GM19467 (cell line): ENCODE results near the gene RTP1.
"Not testable (repeated sequence)": the region's sequence is repeated elsewhere in the genome, so short reads cannot be mapped to it uniquely, and the experiment has no call there.

ENCODE experiments used
- ATAC-seq: cut with Tn5 transposase; IDR thresholded peaks from one replicate; pipeline ENCODE4 v1.9.1; 2021; ENCODE audit warnings: mild to moderate bottlenecking, moderate library complexity; ENCODE audit not compliant: unreplicated experiment

RTP1 gene

DNA sequence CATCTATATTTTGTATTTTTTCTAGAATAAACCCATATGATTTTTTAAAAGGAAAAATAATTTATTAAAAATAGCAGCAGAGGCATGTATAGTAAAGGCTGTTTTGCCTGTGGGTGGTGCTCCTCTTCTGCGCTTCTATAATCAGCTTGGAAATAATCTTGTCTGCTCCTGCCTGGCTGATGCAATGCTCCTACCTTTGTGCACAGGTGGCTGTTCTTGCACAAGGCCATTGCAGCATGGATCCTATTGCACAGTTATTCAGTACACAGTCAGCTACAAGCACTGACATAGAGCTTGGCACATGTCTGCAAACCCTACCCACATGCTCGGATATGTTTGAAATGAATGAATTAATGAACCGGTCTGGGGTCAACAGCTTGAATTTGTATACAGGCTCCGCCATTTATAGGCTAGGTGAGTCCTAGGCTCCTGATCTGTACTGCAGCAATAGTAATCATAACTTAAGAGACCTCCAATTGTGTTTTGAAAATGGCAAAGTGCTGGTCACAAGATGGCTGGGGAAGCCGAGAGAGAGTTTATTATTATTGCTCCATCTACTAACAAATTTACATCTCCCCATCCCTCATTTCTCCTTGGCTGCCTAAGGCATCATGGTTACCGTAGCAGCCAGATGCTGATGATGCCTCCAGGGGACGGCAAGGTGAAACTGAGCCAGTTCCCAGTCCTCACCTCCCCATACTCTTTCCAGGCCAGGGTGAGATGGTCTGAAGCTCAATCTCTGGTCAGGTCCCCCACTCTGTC, 532 bp upstream of the RTP1 start:
- ATAC-seq: no peak

DNA sequence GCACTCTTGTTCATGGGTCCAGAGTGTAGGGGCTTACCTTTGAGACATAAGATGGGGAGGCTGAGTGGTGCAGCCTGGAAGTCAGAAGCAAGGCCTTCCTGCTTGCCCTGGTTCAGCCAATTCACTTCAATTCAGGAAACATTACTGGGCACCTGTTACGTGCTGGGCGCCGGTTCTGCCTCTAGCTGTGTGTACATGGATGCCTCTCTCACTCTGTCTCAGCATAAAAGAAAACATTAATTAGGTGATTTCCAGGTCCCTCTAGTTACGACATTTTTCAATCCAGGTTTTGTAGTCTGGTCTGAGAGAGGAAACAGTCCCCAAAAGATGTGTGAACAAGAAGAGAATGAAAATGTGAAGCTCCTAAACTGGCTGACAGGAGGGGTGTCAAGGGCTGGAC, 1.2 kb downstream of the RTP1 start:
- ATAC-seq: no peak

DNA sequence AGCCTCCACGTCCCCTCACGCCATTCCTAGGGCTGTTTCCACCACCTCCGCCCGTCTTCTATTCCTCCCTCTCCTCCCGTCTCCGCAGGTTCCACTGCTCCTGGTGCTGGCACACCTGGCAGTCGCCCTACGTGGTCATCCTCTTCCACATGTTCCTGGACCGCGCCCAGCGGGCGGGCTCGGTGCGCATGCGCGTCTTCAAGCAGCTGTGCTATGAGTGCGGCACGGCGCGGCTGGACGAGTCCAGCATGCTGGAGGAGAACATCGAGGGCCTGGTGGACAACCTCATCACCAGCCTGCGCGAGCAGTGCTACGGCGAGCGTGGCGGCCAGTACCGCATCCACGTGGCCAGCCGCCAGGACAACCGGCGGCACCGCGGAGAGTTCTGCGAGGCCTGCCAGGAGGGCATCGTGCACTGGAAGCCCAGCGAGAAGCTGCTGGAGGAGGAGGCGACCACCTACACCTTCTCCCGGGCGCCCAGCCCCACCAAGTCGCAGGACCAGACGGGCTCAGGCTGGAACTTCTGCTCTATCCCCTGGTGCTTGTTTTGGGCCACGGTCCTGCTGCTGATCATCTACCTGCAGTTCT, 2.3 kb downstream of the RTP1 start:
- ATAC-seq: not testable (repeated sequence)

DNA sequence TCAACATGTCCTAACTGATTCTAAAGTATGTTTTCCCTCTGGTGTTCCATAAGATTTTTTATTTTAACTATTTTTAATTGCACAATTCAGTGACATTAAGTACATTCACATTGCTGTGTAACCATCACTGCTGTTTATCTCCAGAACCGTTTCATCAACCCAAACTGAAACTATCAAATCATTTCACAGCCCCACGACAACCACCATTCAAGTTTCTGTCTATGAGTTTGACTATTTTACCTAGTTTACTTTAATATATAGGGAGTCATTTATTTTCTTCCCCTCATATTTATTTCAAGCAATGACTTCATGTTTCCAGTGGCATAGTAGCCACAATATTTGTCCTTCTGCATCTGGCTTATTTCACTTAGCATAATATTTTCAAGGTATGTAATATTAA, 8.4 kb downstream of the RTP1 start:
- ATAC-seq: no peak

DNA sequence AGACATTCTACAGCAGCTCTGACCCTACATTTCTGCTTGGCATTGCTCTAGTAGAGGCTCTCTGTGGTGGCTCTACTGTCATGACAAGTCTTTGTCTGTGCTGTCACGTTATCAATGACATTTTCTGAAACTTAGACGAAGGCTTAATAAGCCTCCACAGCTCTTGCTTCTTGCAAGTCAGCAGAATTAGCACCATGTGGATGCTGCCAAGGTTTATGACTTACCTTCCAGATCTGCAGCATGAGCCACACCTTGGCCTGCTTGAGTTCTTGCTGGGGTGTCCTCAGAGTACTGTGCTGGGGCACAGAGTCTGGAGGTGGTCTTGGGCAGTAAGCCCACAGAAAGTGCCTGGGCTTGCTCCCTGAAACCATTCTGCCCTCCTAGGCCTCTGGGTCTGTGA, 9.8 kb downstream of the RTP1 start:
- ATAC-seq: no peak

DNA sequence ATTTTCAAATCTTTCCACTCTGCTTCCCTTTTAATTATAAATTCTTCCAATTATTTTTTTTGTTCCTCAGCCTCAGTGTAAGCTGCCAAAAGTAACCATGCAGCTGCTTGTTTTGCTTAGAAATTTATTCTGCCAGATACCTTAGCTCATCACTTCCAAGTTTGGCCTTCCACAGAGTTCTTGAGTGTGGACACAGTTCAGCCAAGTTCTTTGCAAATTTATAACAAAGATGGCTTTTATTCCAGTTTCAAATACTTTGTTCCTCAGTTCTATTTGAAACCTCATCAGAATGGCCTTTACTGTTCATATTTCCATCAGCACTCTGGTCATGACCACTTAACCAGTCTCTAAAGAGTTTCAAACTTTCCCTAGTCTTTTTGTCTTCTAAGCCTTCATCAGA, 10.3 kb downstream of the RTP1 start:
- ATAC-seq: no peak

DNA sequence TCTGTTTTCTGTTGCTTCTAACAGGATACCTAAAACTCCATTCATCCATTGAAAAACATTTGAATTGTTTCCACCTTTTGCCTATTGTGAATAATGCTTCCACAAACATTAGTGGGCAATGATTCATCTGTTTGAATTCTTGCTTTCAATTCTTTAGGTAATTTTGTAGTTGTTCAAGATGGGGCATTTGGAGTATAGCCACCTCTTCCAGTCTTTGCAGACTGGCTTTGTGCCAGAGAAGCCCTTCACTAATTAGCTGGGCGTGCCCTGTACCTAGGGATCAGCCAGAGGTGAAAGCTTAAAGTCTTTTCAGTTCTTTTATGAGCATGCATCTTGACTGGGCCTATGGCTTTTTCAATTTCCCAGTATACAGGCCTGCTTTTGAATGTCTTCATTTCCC, 10.9 kb downstream of the RTP1 start:
- no peak for ATAC-seq

DNA sequence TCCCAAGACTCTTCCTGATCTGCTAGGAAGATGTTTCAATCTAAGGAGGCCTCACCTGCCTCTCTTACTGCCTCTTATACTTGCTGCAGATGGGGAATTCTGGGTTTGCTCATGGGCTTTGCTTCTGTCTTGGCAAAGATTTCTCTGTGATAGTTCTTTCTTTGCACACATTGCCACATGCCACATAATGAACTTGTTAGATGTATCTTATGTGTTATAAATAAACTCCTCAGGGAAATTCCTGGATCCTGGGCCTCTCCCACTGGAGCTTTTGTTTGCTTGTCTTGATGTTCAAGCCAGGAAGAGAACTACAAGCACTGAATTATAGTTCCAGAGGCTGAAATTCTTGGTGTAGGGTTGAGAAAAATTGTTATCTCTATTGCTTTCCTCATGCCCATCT, 12.2 kb downstream of the RTP1 start:
- no peak for ATAC-seq

DNA sequence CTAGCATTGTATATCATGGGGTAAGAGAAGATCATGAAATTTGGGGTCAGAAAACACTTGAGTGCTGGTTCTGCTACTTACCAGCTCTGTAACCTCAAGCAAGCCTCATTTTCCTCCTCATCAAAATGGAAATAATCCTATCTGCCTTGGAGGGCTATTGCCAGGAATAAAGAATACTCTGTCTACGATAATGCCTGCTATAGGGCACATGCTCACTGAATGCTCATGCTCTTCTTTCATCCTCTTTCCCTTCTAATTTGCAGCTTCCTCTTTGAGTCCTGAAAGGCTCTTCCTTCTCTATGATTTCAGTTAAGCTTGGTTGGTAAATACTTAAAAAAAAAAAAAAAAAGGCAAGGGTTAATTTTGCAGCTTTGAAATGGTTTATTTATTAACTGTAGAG, 12.8 kb downstream of the RTP1 start:
- no peak for ATAC-seq

DNA sequence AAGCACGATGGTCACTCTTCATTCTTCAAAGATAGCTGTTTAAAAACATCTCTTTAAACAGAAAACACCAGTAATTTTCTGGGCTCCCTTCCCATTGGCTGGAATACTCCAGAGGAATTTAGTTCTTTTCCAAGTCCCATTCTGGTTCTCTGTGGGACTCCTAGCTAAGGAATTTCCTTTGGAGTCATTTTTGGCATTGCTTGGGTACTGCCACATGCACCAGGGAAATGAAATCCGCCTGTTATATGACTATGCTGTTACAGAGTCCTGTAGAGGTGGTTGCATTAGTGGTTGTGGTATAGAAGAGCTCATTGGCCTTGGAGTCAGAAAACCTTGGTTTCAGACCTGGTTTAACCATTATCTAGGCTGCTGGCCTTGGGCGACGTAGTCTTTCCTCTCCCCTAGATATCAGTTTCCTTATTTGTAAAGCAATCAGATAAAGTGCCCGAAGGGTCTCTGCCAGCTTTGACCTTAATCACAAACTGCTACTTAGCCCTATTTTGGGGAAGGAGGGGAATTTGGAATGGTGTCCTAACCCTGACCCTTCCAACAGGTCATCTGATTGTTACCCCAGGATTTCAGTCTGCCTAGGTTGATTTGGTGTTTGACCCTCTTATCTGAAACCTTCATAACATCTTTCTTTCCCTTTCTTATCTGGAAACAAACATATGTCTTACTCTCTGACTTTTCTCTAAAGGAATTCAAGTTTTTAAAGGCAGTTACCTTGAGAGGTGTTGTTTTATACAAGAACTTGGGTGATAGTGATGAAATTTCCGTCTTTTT, 13.4 kb downstream of the RTP1 start:
- peak; percentile 93 for ATAC-seq

DNA sequence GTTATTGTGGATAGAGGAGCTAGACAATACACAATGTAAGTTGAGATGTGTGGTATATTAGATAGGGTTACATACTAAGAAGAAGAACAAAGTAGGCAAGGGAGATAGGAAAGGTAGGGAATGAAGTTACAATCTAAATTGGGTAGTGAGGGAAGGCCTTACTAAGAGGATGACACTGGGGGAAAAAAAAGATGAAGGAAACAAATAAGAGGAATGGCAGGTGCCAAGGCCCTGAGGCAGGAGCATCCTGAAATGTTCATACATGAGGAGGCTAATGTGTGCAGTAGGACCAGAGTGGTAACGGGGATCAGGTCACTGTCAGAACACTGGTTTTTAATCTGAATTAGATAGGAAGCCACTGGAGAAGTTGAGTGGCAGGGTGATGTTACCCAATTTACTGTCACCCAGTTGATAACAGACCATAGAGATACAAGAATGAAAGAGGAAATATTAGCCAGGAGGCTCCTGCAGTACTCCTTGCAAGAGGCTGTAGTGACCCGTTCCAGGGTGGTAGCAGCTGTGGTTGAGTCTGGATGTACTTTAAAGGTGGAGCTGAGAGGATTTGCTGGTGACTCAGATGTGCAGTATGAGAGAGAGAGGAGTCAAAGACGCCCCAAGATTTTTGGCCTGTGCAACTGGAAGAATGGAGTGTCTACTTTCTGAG, 14.4 kb downstream of the RTP1 start:
- no peak for ATAC-seq

DNA sequence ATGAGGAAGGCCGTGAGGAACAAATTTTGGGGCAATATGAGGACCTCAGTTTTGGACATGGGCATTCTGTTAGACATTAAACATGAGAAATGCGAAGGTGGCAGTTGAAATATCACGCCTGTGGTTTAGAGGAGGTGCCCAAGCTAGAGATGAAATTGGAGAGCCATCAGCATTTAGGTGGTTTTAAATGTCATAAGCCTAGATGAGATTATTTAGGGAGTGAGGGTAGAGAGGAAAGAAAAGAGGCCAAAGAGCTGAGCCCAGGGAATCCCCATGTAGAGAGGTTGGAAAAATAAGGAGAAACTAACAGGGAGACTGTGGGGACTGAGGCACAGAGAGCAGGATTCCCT, 14.9 kb downstream of the RTP1 start:
- ATAC-seq: no peak

DNA sequence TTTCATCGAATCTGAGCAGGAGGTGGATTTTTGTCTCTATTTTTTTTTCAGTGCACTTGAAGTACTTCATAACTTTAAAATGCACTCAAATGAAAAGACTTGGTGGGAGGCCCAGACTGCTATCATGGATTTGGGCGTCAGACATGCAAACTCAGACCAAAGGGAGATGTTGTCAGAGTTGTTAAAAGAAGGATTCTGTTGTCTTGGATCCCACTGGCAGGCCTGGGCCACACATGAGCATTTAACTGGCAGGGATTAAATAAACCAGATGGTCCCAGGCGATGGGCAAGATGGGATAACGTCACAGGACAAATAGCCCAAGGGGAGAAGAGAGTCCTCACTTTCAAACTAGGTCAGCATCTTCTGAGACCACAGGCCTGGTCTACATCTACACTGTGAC, 15.4 kb downstream of the RTP1 start:
- no peak for ATAC-seq

DNA sequence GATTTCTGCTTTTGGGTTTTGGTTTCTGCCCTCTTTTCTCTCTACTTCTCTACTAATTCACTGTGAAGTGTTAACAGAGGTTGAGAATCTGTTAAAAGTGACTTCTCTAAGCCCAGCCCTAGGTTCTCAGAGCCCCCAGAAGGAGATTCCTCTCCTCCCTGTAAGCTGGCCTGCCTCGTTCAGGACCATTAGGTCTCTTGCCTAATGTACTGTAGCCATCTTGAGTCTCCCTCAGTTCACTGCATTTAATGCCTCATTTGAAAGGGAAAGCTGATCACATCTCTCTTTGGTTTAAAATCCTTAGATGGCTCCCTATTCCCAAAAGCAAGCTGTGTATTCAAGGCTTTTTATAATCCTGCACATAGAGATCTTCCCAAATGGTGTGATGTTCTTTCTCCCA, 16.3 kb downstream of the RTP1 start:
- ATAC-seq: no peak

DNA sequence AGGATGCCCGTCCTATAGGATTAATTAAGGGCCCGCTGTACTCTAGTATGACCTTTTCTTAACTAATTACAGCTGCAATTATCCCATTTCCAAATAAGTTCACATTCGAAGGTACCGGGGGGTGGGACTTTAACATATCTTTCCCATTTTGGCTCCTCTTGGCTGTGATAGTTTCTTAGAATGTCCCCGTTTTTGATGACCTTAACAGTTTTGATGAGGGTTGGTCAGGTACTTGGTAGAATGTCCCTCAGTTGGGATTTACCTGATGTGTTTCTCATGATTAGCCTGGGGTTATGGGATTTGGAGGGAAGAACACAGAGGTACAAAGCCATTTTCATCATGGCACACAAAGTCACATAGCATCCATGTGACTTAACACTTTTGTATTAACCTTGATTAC, 18.2 kb downstream of the RTP1 start:
- ATAC-seq: no peak

DNA sequence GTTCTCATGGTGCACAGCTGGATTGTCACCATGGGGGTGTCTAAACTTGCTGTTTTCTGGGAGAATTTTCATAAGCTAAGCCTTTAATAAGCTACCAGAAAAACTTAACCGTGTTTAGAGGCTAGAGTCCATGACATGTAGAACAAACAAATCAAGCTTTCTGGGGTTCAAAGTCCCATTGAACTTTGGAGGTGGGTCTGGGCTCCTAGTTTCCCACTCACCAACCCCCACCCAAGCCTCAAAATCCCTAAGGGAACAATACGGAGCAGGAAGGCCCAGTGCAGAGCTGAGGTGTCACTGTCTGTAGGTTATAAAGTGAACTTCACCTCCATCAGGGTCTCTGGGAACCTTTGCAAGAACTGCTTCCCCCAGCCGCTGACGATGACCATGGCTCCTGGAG, 25.5 kb downstream of the RTP1 start:
- ATAC-seq: no peak

DNA sequence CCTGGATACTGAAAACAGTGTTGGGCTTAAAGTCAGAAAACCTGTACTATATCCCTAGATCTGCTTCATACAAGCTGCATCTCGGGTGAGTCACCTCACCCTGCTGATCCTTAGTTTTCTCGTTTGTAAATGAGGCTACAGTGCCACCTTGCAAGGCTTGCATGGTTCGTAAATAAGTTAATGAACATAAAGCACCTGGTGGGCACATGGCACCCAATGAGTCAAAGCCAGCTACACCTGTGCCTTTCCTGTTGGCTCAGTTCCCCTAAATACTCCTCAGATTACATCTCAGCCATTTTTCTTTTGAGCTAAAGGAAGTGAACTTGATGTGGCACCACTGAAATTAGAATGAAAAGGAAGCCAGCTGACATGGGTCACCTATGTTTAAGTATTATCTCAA, 26.5 kb downstream of the RTP1 start:
- ATAC-seq: no peak

DNA sequence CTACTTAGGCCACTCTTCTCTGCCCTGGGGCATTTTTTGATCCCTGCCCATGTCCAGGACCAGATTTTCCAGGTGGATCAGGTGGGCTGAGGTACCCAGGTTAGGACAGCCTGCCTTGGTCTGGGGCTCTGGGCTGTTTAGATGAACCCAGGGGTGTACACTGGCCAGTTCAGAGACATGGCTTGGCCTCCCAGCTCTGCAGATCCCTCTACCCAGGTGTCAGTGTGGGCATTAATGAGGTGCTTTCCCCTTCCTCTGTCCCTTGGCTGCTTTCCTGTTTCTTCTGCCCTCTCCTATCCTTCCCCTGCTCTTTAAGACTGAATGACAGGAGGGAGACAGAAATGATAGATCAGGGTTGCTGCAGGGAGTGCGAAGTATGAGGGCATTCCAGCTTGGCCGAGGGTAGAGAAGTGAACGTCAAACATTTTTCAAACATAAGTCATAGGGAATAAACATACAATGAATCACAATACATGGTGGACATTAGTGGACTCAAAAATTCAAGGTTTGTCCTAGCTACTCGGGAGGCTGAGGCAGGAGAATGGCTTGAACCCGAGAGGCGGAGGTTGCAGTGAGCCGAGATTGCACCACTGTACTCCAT, 30.5 kb downstream of the RTP1 start:
- ATAC-seq: no peak

DNA sequence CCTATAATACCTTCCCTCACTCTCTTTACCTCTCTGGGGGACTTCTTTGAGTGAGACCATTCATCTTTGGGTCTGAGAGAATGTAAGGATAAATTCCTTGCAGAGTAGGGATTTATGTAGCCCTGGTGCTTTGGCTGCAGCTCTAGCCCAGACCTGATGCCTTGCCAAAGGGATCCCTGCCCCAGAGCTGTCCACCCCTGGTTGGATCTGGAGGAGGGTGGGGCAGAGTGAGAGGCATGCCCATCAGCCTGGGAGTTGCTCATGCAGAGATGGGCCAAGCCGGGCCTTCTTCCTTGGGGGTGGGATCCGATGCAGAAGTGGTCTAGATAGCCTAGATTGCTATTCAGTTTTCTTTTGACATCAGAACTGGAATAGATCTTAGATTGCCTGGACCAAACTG, 31.5 kb downstream of the RTP1 start:
- no peak for ATAC-seq

DNA sequence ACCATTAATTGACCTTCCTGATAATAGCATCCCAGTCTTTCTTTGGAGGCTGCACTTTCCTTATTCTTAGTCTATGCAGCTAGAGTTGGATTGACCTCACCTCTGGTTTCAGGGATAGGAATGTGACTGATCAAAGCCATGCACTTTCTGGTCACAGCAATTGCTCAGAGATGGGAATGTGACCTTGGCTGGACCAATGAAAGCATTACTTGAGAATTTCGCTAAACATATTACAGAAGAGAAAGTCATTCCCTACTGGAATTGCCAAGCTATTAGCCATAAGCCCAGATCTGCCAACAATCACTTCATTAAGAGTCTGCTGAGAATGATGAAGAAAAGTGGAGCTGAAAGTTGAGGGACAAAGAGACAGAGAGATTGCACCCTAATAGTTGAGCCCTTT, 32.7 kb downstream of the RTP1 start:
- no peak for ATAC-seq

DNA sequence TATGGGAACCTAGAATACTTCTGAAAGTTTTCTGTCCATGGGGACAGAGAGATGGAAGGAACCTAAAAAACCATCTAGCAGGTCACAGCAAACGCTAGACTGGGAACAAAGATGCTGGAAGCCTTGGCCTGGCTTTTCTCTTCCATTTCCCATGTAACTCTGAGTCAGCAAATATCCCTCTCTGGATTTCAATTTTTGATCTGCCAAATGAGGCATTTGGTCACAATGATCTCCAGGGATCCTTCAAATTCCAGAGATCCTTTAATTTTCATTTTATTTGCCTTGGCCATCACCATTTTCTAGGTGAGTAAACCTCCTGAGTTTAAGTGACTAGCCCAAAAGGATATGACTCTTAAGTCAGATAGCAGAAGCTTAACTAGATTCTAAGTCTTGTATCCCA, 39.7 kb downstream of the RTP1 start:
- ATAC-seq: no peak
